Transverse colon (tissue), 4 donors: ENCODE data around the gene RNF212.

Experiments
- EP300 ChIP-seq: sonication (generic); formaldehyde crosslinking; IDR thresholded peaks from one replicate; pipeline ENCODE4 v1.6.1; 2017; ENCODE audit warnings: antibody characterized with exemption, low read depth
- POLR2A ChIP-seq: fragments of 450-650 bp; IDR thresholded peaks from one replicate; pipeline ENCODE4 v1.6.1; 2016; ENCODE audit warnings: antibody characterized with exemption, mild to moderate bottlenecking, moderate library complexity
- POLR2AphosphoS5 ChIP-seq, 3 donors: sonication (generic); formaldehyde crosslinking; IDR thresholded peaks; one replicate each; pipeline ENCODE4 v1.6.1; 2016; ENCODE audit warnings: antibody characterized with exemption in 3 of 3
- TF ChIP-seq, protein P1 (sequence below), 5 experiments: fragments of 200-600 bp in 3 of 5; fragments of 450-650 bp in 2 of 5; sonication (generic) in 3 of 5; IDR thresholded peaks; 1 replicate in 2 of 5; 2 replicates in 3 of 5; pipeline ENCODE4 v1.5.1; 2016 to 2017; ENCODE audit warnings: antibody characterized with exemption in 5 of 5, inconsistent platforms in 3 of 5, mild to moderate bottlenecking in 2 of 5, moderate library complexity in 1 of 5

DNA sequence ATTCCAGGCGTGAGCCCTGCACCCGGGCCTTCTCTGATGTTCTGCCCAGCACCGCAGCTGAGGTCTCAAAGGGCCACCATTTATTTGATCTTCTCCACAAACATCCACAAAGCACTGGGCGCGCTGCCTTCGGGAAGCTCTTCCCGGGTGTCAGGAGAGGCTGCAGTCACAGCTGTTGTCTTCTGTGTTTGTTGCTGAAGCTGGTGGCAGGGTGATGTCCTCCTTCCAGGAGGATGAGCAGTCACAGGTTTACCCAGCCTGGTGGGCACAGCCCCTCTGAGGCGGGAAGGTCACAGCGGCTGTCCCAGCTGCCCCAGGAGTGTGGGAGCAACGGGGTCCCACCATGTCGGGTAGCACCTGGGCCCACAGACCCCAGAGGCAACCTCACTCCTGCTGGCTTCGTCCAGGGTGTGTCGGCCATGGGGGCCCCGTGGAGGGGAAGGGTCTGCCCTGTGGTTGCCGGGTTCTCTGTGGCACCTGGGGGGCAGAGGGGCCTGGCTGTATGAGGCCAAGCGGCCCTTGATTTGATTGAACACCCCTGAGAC lies 74.3 kb downstream of the RNF212 start:
- TF ChIP-seq POLR2AphosphoS5 (IDR thresholded peaks at IDR 0.05) = no peak
- no peak for TF ChIP-seq POLR2A
- TF ChIP-seq, protein P1, sequence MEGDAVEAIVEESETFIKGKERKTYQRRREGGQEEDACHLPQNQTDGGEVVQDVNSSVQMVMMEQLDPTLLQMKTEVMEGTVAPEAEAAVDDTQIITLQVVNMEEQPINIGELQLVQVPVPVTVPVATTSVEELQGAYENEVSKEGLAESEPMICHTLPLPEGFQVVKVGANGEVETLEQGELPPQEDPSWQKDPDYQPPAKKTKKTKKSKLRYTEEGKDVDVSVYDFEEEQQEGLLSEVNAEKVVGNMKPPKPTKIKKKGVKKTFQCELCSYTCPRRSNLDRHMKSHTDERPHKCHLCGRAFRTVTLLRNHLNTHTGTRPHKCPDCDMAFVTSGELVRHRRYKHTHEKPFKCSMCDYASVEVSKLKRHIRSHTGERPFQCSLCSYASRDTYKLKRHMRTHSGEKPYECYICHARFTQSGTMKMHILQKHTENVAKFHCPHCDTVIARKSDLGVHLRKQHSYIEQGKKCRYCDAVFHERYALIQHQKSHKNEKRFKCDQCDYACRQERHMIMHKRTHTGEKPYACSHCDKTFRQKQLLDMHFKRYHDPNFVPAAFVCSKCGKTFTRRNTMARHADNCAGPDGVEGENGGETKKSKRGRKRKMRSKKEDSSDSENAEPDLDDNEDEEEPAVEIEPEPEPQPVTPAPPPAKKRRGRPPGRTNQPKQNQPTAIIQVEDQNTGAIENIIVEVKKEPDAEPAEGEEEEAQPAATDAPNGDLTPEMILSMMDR (IDR thresholded peaks at IDR 0.05) = no peak
- TF ChIP-seq EP300 = no peak
